ENCODE measurements around the gene IDH1. TPM values are rescaled to one million over a fixed set of nuclear protein-coding genes. Genes with fewer than 3 reads are reported as not detected.
A peak's percentile ranks its signal among the peaks of the same experiment; 100 is the strongest.

IDH1 gene
- total RNA-seq, 1 experiment from 2014 or later = 80.2 TPM

DNA sequence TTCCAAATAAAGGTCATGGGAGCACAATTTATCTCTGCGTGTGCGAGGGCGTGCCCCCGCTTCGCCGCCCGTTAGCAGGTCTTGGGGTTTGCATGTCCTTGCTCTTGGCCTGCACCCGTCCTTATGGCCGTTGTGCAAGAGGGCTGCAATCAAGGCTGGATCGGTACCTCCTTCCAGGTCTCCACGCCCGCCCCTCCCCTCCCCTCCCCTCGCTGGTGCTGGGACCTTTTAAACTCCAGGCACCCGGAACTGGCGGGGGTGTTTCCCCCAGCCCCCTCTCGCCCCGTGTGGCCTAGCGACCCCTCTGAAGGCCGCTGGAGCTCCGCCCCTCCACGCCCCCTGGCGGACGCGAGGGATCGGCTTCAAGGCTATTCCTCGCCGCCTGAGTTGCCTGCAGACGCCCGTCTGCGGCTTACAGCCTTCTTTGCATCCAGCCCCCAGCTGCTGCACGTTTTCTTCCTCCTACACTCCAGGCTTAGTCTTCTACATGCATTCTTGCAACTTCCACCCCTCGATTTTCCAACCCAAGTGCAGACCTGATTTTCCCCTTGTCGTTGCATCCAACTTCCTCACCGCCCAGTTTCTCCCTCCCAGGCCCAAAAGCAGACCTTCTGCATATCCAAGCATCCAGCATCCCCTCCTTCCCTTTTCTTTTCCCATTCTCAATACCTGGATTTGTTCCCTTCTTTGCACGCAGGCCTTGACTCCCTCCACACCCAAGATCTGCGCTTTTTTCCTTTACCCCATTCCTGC, 577 bp downstream of the IDH1 start:
- peak; percentile 58 for DNase-seq (ENCODE audit: low read depth, low spot score)
- POLR2A ChIA-PET = no interaction called here
- H3K4me3 ChIP-seq (ENCODE audit: low read depth in 2 of 2, low read length in 2 of 2) = peak overlapping the region; percentile 100
- intact Hi-C loops (cut with micrococcal nuclease; ENCODE audit: unreplicated experiment) = loop anchor here (1.0 to 2.0 kb wide), 2 partner anchors 79 to 151 kb away; no protein-coding TSS in a partner anchor
- peak; percentile 85 for ATAC-seq
- H3K9me3 ChIP-seq (ENCODE audit: control insufficient read depth, insufficient read depth, low read depth, low read length) = no peaks in the 10 kb centered on the region
- no TSS peak for BruUV-seq (replicated peaks)
- H3K27ac ChIP-seq (ENCODE audit: low read length) = peak overlapping the region; percentile 86
- in situ Hi-C loops (cut with HindIII; ENCODE audit: low pct_unique_long_range_greater_than_20kb, low sequenced_read_pairs) = no loop called here
- CTCF ChIA-PET = interaction anchor here (0.7 to 2.7 kb wide), 4 partner anchors 12 to 153 kb away, joined by 5 to 24 read pairs (median 12); partner anchors contain the start of gene PIKFYVE
- peaks cover 15% of the 10 kb centered on the region for H3K4me1 ChIP-seq (ENCODE audit: control insufficient read depth, insufficient read depth, low read length)
- H3K27me3 ChIP-seq (ENCODE audit: control insufficient read depth, insufficient read depth, low read length) = no peaks in the 10 kb centered on the region
- peaks cover 9% of the 10 kb centered on the region for H3K36me3 ChIP-seq (ENCODE audit: control insufficient read depth, insufficient read depth, low read length)
- TF ChIP-seq TCF7L2 (IDR thresholded peaks at IDR 0.05; ENCODE audit: low read depth, low read length) = no peak
- TF ChIP-seq SIN3A (IDR thresholded peaks at IDR 0.05; ENCODE audit: borderline replicate concordance, insufficient read depth, low read depth, low read length) = peak; percentile 57; the same call in 1 of the 2 replicates
- TF ChIP-seq, protein P1, sequence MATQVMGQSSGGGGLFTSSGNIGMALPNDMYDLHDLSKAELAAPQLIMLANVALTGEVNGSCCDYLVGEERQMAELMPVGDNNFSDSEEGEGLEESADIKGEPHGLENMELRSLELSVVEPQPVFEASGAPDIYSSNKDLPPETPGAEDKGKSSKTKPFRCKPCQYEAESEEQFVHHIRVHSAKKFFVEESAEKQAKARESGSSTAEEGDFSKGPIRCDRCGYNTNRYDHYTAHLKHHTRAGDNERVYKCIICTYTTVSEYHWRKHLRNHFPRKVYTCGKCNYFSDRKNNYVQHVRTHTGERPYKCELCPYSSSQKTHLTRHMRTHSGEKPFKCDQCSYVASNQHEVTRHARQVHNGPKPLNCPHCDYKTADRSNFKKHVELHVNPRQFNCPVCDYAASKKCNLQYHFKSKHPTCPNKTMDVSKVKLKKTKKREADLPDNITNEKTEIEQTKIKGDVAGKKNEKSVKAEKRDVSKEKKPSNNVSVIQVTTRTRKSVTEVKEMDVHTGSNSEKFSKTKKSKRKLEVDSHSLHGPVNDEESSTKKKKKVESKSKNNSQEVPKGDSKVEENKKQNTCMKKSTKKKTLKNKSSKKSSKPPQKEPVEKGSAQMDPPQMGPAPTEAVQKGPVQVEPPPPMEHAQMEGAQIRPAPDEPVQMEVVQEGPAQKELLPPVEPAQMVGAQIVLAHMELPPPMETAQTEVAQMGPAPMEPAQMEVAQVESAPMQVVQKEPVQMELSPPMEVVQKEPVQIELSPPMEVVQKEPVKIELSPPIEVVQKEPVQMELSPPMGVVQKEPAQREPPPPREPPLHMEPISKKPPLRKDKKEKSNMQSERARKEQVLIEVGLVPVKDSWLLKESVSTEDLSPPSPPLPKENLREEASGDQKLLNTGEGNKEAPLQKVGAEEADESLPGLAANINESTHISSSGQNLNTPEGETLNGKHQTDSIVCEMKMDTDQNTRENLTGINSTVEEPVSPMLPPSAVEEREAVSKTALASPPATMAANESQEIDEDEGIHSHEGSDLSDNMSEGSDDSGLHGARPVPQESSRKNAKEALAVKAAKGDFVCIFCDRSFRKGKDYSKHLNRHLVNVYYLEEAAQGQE (IDR thresholded peaks at IDR 0.05; ENCODE audit: insufficient read depth in 1 of 2, low read depth in 2 of 2, low read length in 1 of 2) = no peak
- TF ChIP-seq, protein P2, sequence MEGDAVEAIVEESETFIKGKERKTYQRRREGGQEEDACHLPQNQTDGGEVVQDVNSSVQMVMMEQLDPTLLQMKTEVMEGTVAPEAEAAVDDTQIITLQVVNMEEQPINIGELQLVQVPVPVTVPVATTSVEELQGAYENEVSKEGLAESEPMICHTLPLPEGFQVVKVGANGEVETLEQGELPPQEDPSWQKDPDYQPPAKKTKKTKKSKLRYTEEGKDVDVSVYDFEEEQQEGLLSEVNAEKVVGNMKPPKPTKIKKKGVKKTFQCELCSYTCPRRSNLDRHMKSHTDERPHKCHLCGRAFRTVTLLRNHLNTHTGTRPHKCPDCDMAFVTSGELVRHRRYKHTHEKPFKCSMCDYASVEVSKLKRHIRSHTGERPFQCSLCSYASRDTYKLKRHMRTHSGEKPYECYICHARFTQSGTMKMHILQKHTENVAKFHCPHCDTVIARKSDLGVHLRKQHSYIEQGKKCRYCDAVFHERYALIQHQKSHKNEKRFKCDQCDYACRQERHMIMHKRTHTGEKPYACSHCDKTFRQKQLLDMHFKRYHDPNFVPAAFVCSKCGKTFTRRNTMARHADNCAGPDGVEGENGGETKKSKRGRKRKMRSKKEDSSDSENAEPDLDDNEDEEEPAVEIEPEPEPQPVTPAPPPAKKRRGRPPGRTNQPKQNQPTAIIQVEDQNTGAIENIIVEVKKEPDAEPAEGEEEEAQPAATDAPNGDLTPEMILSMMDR (IDR thresholded peaks at IDR 0.05) = peak; percentile 88
- 0 out of 2 replicates have a peak, but pooled peaks have one; percentile 12 for TF ChIP-seq POLR2AphosphoS5 (IDR thresholded peaks at IDR 0.05; ENCODE audit: low read depth, low read length)

DNA sequence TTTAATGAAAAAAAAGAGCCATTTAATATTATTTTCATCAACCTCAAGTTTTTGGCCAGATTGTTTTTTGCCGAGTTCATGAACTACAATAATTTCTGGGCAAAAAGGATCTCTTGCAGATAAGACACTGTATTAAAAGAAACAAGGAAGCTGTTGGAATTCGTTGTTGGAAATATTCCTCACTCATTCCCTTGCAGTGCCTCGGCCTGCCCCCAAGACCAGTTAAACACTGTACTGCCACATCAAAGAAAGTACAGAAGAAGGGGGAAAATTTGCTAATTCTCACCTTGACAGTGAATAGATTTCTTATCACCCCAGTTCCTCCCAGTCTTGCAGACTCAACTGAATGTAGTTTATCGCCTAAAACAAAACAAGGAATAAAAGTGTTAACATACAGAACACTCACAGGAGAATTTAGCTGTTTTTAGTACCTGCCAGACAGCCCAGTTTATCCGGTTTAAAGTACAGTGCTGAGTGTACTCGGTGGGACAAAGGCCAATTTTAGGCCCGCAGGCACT, 1.2 kb downstream of the IDH1 start:
- ChIA-PET POLR2A (no interaction called here), CTCF (interaction anchor here (1.5 to 2.7 kb wide), 3 partner anchors 12 to 152 kb away, joined by 5 to 24 read pairs (median 12); partner anchors contain the start of gene PIKFYVE)
- Histone ChIP-seq H3K27ac (ENCODE audit: low read length) (peak overlapping the region; percentile 86), H3K36me3 (ENCODE audit: control insufficient read depth, insufficient read depth, low read length) (peaks cover 10% of the 10 kb centered on the region), H3K27me3 (ENCODE audit: control insufficient read depth, insufficient read depth, low read length) (no peaks in the 10 kb centered on the region), H3K4me3 (ENCODE audit: low read depth in 2 of 2, low read length in 2 of 2) (peak overlapping the region; percentile 100), H3K9me3 (ENCODE audit: control insufficient read depth, insufficient read depth, low read depth, low read length) (no peaks in the 10 kb centered on the region), H3K4me1 (ENCODE audit: control insufficient read depth, insufficient read depth, low read length) (peaks cover 15% of the 10 kb centered on the region)
- in situ Hi-C loops (cut with HindIII; ENCODE audit: low pct_unique_long_range_greater_than_20kb, low sequenced_read_pairs) (no loop called here), intact Hi-C loops (cut with micrococcal nuclease; ENCODE audit: unreplicated experiment) (loop anchor here (1.0 to 2.0 kb wide), 2 partner anchors 78 to 151 kb away; no protein-coding TSS in a partner anchor)
- BruUV-seq (replicated peaks) = no TSS peak
- no peak for TF ChIP-seq SIN3A (IDR thresholded peaks at IDR 0.05; ENCODE audit: borderline replicate concordance, insufficient read depth, low read depth, low read length)
- TF ChIP-seq, protein P2 (IDR thresholded peaks at IDR 0.05) = no peak
- 0 out of 2 replicates have a peak, but pooled peaks have one; percentile 8 for TF ChIP-seq TCF7L2 (IDR thresholded peaks at IDR 0.05; ENCODE audit: low read depth, low read length)
- TF ChIP-seq, protein P1 (IDR thresholded peaks at IDR 0.05; ENCODE audit: insufficient read depth in 1 of 2, low read depth in 2 of 2, low read length in 1 of 2) = no peak
- no peak for TF ChIP-seq POLR2AphosphoS5 (IDR thresholded peaks at IDR 0.05; ENCODE audit: low read depth, low read length)
- no peak for ATAC-seq
- no peak for DNase-seq (ENCODE audit: low read depth, low spot score)

Measured in Panc1 (cell line).